Stimulated activated CD8-positive, alpha-beta memory T cell treated with anti-CD3 and anti-CD28 coated beads, Interleukin-2, amount 100 ng/mL, for 48 hours (primary cell): ENCODE results near the gene COL23A1.
"Not testable (repeated sequence)": the region's sequence is repeated elsewhere in the genome, so short reads cannot be mapped to it uniquely, and the experiment has no call there.

Source experiments
- DNase-seq, 2 donors: peaks; one replicate each; pipeline ENCODE4 v3.0.0-alpha.2; 2020; ENCODE audit warnings: low read depth in 2 of 2

The COL23A1 gene

GRCh38 chr5:178323541-178323865 is 266.7 kb downstream of the COL23A1 start:
- DNase-seq: no peak

GRCh38 chr5:178322736-178323540 is 267.3 kb downstream of the COL23A1 start:
- no peak for DNase-seq

GRCh38 chr5:178320281-178320855 is 269.8 kb downstream of the COL23A1 start:
- DNase-seq: no peak

- no peak for DNase-seq
Observed at GRCh38 chr5:178319541-178320041, 270.6 kb downstream of the COL23A1 start.

- no peak for DNase-seq
Observed at GRCh38 chr5:178318893-178319292, 271.3 kb downstream of the COL23A1 start.

- no peak for DNase-seq
Observed at GRCh38 chr5:178318382-178318781, 271.8 kb downstream of the COL23A1 start.

GRCh38 chr5:178317727-178318126 is 272.5 kb downstream of the COL23A1 start:
- not testable (repeated sequence) for DNase-seq

DNA sequence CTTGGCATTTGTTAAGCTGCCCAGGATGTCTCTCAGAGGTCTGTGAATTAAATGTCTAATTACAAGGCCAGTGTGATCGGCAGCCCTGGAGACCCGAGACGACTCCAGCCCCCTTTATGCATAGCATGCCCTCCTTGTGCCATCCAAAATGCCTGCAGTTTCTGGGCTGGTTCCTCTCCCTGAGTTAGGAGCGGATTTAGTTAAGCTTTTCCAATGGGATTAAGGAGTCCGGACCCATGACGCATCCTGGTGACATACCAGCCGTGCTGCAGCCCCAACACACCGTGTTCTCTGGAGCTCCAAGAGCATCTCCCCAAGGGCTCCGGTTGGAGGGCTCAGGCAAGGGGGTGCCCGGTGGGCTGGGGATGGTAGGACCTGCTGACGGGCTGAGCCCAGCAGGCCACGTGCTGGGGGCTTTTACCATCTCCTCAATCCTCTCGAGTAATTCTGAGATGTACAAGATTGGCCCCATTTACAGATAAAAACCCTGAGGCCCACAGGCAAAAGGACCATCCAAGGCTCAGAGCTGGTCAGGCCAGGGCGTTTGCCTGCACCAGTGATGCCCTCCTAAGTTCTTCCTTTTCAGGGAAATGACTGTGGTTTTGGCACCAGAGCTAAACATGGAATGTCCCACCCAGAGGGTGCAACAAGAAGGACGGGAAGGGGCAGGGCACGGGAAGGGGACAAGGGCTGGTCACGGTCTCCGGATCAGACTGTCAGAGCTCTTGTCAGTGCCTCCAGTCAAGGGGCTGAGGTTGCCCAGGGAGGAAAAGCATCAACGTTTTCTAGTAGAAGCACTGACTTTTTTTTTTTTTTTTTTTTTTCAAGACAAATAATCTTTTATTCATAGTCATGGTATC is 275.0 kb downstream of the COL23A1 start:
- DNase-seq: no peak

GRCh38 chr5:178314061-178314660 is 276.0 kb downstream of the COL23A1 start:
- no peak for DNase-seq

- no peak for DNase-seq
Observed at GRCh38 chr5:178313316-178313715, 276.9 kb downstream of the COL23A1 start.

- DNase-seq: no peak
Observed at GRCh38 chr5:178312880-178313282, 277.3 kb downstream of the COL23A1 start.

DNA sequence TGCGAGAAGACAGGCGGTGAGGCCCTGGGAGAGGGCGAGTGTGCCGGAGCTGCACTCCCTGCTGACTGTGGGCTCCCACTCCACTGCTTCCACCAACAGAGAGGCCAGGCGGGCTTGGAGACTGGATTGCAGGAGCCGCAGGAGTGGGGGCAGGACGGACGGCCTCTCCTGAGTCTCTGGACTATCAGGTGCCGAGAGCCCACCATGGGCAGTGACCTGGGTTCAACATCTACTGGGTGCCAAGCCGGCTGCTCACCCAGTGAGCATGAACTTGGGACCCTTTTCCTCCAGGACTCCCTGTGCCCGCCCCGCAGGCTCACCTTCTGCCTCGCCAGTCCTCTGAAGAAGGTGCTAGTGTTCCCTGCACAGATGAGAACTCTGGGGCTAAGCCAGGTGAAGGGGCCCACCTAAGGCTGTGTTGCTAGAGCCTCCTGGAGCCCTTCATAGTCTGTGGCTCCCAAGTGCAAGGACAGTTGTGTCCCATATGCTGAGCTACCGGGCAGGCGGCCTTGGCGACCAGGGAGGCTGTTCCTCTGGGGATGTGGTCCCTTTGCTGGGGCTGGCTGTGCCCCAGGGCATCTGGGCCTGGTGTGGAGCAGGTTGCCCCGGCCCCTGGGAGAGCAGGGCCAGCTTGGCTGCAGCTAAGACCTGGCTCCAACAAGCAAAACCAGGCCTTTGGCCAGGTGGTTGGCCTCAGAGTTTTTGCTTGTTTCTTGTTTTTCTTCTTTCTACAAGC is 279.9 kb downstream of the COL23A1 start:
- DNase-seq: no peak

DNA sequence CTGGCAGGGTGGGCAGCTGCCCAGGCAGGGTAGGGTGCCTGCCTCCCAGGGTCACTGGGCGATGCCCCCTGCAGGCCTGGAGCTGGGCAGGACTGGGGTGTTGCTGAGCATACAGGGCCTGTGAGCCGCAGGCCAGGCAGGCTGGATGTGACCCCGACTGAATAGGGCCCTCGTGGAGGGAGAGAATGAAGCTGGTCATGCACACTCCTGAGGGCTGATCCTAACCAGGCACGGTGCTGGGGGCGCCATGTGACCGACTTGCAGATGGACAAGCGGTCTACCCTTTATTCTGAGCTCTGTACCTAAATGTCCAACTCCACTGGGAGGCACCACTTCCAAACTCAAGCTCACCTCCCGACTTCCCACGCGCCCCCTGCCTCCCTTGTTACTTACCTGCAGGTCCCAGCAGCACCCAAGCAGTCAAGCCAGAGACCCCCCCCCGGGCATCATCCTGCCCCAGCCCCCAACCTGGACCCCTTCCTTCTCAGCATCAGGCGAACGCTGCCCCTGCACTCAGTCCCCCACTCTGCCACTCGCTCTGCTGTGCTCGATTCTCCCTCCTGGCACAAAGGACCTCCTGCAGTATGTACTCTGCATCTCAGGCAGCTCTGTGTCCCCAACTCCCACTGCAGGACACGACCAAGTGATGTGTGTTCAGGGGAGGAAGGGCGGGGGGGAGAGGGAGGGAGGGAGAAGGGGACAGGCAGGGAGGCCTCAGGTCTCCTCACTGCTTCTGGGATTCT is 280.8 kb downstream of the COL23A1 start:
- no peak for DNase-seq

GRCh38 chr5:178308541-178309092 is 281.6 kb downstream of the COL23A1 start:
- no peak for DNase-seq

DNA sequence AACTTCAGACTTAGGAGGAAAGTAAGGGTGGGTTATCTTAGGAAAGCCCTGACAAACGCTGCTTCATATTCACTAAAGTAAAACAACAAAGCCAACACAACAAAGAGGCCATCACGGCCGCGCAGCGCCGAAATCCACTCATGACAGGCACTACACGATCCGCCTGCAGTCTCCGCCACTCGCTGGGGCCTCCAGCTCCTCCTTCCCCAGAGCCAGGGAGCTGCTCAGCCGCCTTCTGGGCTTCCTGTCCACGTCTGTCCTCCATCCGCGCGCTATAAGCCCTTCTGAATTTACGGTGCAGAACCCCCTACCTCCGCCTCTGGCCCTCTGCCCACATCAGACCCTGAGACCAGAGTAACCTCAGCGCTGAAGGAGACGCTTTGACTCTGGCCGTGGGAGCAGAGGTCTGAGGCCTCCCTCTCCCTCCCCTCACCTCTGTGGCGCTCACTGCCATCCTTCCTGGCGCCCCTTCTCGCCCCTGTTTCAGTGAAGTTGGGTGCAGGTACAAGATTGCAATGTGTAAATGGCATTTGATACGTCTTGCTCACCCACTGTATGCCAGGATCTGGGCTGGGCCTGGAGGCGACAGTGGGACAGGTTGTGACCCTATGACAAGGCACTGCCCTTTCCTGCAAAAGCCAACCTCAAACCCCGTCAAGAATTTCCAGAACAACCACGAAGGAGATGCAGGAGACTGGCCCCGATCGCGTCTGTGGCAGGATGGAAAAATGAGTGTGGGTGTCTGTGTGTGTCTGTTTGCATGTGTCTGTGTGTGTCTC is 282.7 kb downstream of the COL23A1 start:
- no peak for DNase-seq

DNA sequence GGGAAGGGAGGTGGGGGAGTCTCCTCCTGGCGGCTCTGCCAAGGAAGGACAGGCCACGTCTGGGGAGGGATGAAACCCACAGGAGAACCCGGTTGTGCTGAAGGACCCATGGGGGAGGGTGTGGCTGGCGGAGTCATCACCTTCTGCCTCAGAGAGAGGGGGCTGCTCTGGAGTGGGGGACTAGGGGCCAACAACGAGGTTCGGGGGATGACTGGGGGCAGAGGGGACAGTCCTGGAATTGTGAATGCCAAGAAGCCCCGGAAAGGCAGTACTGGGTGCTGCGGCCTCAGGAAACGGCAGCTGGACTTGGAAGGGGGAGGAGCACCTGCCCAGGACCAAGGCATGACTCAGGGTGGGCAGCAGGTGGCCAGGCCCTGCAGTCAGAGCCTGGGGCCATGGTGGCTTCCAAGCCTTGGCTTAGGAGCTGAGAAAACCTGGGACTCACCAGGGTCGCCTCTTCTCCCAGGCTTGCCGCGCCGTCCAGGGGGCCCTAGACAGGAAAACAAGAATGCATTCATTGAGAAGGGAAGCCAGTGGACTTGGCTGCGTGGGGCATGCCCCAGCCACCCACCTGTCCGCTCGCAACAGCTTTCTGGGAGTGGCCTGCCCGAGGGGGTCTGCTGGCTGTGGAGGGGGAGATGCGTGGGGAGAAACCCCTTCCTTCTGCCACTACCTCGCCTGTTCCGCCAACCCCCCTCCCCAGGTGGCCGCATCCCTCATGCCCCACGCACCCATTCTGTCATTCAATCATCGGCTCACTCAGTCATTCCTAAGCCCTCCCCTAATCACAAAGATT is 283.6 kb downstream of the COL23A1 start:
- DNase-seq: no peak

DNA sequence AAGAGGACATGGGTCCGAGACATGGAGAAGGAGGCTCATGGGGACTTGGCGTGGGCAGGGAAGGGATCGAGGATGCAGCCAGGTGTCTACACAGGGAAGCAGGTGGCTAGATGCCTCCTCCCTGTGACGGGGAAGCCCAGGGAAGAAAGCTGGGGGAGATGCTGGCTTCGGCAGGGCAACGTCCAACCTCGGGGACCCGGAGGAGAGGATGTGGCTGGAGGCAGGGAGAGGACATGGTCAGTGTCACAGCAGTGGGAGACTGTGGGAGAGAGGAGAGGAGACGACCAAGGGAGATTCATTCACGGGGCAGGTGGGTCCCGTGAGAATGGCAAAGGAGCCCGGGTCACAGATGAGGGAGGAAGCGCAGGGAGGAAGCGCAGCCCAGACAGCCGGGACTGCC is 284.4 kb downstream of the COL23A1 start:
- no peak for DNase-seq

DNA sequence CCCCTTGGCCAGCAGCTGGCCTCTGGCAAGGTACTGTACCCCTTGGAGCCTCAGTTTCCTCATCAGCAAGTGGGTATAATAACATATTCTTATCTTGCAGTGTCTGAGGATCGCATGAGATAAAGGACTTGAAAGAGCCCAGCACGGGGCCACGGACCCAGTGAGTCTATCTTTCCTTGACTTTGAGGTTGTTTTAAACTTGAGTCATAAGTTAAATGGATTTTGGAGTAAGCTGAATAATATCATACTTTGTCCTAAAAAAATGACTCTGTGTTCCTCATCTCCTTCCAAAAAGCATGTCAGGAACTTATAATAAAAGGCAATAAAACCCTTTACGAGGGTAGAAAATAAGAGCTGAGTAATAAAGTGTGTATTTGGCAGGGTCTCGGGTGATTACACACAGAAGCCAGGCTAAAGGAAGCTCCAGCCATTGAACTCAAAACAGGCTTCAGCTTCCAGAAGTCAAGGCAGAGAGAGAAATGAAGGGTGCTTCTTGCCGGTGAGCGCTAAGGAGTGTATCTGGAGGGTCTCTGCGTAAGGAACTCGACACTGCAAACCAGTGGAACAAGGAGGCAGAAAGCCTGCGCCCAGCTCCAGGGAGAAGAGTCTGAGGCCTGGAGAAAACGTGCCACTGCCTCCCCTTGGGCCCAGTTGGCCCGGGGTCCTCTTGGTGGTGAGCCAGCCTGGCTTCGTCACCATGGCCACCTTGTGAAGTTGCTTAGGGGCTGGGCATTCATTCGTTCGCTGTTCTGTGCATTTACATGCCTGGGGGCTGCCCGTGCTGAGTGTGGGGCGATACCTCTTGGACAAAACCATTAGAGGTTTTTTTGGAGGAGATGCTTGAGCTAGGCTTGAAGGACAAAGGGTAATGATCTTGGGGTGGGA is 285.2 kb downstream of the COL23A1 start:
- DNase-seq: no peak
